ENCODE results near the gene SRP68.

SRP68 gene

DNA sequence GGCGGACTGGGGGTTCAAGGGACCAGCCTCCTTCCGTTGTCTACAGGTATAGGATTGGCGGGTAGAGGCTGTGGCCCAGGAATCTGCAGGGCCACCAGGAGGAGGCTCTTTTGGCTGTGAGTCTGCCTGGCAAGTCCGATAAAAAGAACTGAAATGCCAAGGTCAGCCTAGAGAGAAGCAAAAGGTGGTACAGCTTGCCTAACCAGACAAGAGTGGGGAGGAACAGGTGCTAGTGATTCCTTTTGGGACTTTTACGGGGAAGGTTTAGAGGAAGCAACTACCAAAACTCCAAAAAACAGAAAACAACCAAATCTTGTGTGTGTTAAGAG, 39.6 kb downstream of the SRP68 start:
- no peak for DNase-seq (ENCODE audit: low read depth)
- H3K4me3 ChIP-seq (ENCODE audit: control insufficient read depth, low read depth, low read length), result no peak overlapping the region
- TF ChIP-seq, protein P1, sequence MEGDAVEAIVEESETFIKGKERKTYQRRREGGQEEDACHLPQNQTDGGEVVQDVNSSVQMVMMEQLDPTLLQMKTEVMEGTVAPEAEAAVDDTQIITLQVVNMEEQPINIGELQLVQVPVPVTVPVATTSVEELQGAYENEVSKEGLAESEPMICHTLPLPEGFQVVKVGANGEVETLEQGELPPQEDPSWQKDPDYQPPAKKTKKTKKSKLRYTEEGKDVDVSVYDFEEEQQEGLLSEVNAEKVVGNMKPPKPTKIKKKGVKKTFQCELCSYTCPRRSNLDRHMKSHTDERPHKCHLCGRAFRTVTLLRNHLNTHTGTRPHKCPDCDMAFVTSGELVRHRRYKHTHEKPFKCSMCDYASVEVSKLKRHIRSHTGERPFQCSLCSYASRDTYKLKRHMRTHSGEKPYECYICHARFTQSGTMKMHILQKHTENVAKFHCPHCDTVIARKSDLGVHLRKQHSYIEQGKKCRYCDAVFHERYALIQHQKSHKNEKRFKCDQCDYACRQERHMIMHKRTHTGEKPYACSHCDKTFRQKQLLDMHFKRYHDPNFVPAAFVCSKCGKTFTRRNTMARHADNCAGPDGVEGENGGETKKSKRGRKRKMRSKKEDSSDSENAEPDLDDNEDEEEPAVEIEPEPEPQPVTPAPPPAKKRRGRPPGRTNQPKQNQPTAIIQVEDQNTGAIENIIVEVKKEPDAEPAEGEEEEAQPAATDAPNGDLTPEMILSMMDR (conservative IDR thresholded peaks at IDR 0.05; ENCODE audit: control insufficient read depth, insufficient read depth, low read depth, low read length), result no peak

DNA sequence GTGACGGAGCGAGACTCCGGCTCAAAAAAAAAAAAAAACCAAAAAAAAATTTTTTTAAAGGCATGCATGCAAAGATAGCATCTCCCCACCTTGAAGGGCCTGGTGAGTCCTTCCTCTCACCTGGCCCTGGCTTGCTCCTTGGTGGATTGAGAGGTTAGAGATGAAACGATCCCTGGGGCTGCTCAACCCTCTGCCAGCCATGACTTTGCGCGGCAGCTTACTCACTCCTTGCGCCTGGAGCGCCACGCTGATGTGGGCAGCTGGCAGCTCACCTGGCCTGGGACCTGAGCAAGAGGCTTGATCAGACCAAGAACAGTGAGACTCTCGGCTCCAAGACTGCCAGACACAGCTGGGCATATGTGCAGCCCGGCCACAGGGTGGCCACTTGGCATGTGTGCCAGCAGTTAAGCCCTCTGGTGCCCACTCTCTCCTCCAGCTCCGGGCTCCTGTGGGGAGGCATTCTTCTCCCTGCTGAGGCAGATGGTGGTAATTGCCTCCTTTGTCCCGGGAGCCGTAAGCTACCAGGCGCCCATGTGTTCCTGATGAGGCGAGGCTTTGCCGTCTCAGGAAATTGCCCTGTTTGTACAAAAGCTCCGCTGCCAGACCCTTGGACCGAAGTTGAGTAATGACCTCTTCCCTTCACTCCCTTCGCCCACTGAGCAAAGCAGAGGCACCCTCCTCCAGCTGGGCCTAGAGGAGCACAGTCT, 40.1 kb downstream of the SRP68 start:
- TF ChIP-seq, protein P1 (conservative IDR thresholded peaks at IDR 0.05; ENCODE audit: control insufficient read depth, insufficient read depth, low read depth, low read length), result no peak
- no peak for DNase-seq (ENCODE audit: low read depth)
- no peak overlapping the region for H3K4me3 ChIP-seq (ENCODE audit: control insufficient read depth, low read depth, low read length)

DNA sequence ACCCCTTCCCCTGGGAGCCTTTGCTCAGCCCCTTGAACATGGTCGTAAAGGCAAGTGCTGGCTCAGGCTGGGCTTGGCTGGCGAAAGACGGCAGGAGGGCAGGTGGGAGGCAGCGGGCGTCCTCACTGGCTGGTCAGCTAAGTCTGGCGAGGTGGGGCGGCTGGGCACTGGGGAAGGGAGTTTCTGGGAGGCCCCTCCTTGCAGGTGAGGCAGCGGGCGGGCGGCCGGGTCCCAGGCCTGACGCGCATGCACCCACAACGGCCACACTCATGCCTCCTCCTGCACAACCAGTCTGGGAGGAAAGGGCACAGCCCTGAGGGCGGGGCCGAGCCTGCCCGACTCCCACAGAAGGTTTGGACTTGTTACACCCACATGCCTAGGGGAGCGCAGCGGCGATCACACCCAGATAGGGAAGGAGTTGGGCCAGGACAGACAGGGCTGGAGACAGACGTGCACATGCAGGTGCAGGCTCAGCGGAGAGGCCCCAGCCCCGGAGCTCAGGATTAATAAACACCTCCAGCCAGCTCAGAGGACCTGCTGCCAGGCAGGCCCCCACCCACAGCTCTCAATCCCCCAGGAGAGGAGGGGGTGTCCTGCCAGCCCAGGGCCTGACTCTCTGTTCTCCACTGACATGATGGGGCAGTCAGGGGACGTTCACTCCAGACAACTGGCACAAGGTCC, 45.0 kb downstream of the SRP68 start, which contains the start of gene EVPL:
EVPL (minus strand) TSS at position 148 of the 681 bp plus-strand sequence; CDS start at position 40, 108 bp downstream.
- H3K4me3 ChIP-seq (ENCODE audit: control insufficient read depth, low read depth, low read length), result no peak within 1 kb of the TSS
- DNase-seq (ENCODE audit: low read depth), result no peak
- TF ChIP-seq, protein P1 (conservative IDR thresholded peaks at IDR 0.05; ENCODE audit: control insufficient read depth, insufficient read depth, low read depth, low read length), result no peak

DNA sequence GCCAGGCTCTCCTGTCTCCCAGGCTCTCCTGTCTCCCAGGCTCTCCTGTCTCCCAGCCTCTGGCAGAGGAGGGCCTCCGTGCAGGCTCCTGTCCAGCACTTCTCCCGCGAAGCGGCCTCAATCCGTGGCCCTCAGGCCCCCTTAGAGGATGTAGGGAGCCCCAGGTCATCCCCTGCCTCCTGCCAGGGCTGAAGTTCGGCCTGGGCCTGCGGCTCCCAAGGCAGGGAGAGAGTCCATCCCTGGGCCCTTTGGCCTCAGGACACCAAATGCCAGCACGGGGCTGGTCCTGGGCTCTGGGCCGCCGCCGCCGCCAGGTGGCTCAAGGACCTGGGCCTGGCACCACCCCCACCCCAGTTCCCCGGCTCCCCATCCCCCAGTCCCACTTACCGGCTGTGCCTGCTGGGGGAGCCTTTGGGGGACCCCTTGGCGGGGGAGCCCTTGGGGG, 45.6 kb downstream of the SRP68 start:
- H3K4me3 ChIP-seq (ENCODE audit: control insufficient read depth, low read depth, low read length), result no peak overlapping the region
- no peak for DNase-seq (ENCODE audit: low read depth)
- TF ChIP-seq, protein P1 (conservative IDR thresholded peaks at IDR 0.05; ENCODE audit: control insufficient read depth, insufficient read depth, low read depth, low read length), result no peak

DNA sequence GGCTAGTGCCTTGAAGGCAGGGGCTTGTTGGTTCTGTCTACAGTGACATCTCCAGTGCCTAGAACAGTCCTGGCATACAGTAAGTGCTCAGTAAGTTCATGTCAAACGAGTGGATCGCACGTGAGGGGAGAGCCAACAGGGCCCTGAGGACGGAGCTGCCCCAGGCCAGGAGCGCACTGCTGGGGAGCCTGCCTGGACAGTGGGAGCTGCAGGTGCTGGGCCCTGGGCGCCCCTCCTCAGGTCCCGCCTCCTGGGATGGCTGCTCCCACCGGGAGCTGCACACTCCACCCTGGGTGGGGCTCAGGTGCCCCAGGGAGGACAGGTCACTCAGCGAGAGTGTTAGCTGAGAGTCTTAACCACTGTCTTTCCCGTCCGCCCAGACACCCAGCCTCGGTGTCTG, 47.0 kb downstream of the SRP68 start:
- DNase-seq (ENCODE audit: low read depth), result no peak
- TF ChIP-seq, protein P1 (conservative IDR thresholded peaks at IDR 0.05; ENCODE audit: control insufficient read depth, insufficient read depth, low read depth, low read length), result no peak
- no peak overlapping the region for H3K4me3 ChIP-seq (ENCODE audit: control insufficient read depth, low read depth, low read length)

DNA sequence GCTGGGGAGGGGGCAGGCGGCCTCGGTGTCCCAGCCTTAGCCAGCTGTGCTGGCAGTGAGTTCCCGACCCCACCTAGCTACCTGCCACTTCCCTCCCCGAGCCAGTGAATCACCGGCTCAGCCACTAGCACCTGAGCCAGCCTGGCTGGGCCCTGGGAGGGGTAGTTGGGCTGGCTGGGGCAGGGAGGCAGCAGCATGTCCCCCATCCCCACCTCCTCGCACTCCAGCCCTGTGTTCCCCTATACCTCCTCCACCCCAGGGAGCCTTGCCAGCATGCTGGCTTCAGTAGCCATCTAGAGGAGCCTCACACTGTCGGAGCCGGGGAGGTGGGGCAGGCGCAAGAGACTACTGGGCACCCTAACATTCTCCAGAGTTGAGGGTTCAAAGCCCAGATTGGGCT, 48.0 kb downstream of the SRP68 start:
- no peak for DNase-seq (ENCODE audit: low read depth)
- TF ChIP-seq, protein P1 (conservative IDR thresholded peaks at IDR 0.05; ENCODE audit: control insufficient read depth, insufficient read depth, low read depth, low read length), result no peak
- no peak overlapping the region for H3K4me3 ChIP-seq (ENCODE audit: control insufficient read depth, low read depth, low read length)

All from fibroblast of mammary gland (primary cell).